OCI-LY7 (cell line): ENCODE measurements around the gene RCCD1. TPM values are rescaled to one million over a fixed set of nuclear protein-coding genes. Genes with fewer than 3 reads are reported as not detected.
"Not testable (repeated sequence)": the region's sequence is repeated elsewhere in the genome, so short reads cannot be mapped to it uniquely, and the experiment has no call there.

ENCODE experiments used
- BruUV-seq: library from RNA; stranded (reverse); fragments of 400-500 nt; replicated peaks from 2 replicates; lab custom pipeline; 2021; lab: Mats Ljungman, UMichigan
- CTCF ChIA-PET: fragments of 300-600 bp; sonication (Branson Sonifier 250); formaldehyde crosslinking; loops from one replicate; lab custom pipeline; 2022; ENCODE audit warnings: antibody characterized with exemption; ENCODE audit not compliant: unreplicated experiment; lab: Charles Lee
- POLR2A ChIA-PET: fragments of 300-600 bp; sonication (Branson Sonifier 250); formaldehyde crosslinking; loops from one replicate; lab custom pipeline; 2022; ENCODE audit warnings: antibody characterized with exemption; lab: Charles Lee
- DNase-seq: peaks from one replicate; pipeline ENCODE4 v3.0.0-alpha.2; 2015; ENCODE audit warnings: low spot score
- H2AFZ ChIP-seq: fragments of 200-600 bp; sonication (generic), shearing (Covaris generic); 2 replicates; pipeline ENCODE4 v1.6.1; 2014; ENCODE audit warnings: mild to moderate bottlenecking, antibody characterized with exemption, low read length, moderate library complexity
- H3K27ac ChIP-seq: fragments of 200-600 bp; sonication (generic); 2 replicates; pipeline ENCODE4 v1.5.1; 2014; ENCODE audit warnings: mixed run types, low read depth, mild to moderate bottlenecking, moderate library complexity, low read length, inconsistent platforms; ENCODE audit not compliant: poor library complexity, severe bottlenecking
- H3K36me3 ChIP-seq: fragments of 200-600 bp; sonication (generic); 2 replicates; pipeline ENCODE4 v1.6.1; 2014; ENCODE audit warnings: mild to moderate bottlenecking, antibody characterized with exemption, low read length, moderate library complexity, mixed read lengths; ENCODE audit not compliant: insufficient read depth
- H3K4me1 ChIP-seq: fragments of 200-600 bp; sonication (generic); 2 replicates; pipeline ENCODE4 v1.5.1; 2014; ENCODE audit warnings: mild to moderate bottlenecking, low read length; ENCODE audit not compliant: insufficient read depth, poor library complexity, severe bottlenecking
- H3K4me2 ChIP-seq: fragments of 200-600 bp; sonication (generic); 2 replicates; pipeline ENCODE4 v1.6.1; 2014; ENCODE audit warnings: mild to moderate bottlenecking, low read length
- H3K4me3 ChIP-seq: fragments of 200-600 bp; sonication (generic); 2 replicates; pipeline ENCODE4 v1.5.1; 2014; ENCODE audit warnings: mild to moderate bottlenecking, low read depth, low read length; ENCODE audit not compliant: poor library complexity, severe bottlenecking
- H3K79me2 ChIP-seq: fragments of 200-600 bp; sonication (generic); 2 replicates; pipeline ENCODE4 v1.6.1; 2016; ENCODE audit warnings: low read depth, mild to moderate bottlenecking, low read length, moderate library complexity, mixed read lengths; ENCODE audit not compliant: insufficient read depth
- H3K9me2 ChIP-seq: fragments of 200-600 bp; sonication (generic); 2 replicates; pipeline ENCODE4 v1.6.1; 2016; ENCODE audit warnings: mild to moderate bottlenecking, low read length, mixed read lengths; ENCODE audit not compliant: insufficient read depth
- H3K9me3 ChIP-seq: fragments of 200-600 bp; sonication (generic); 2 replicates; pipeline ENCODE4 v1.6.1; 2014; ENCODE audit warnings: mild to moderate bottlenecking, mixed run types, low read length, mixed read lengths
- H4K20me1 ChIP-seq: fragments of 200-600 bp; sonication (generic); 2 replicates; pipeline ENCODE4 v1.6.1; 2014; ENCODE audit warnings: mild to moderate bottlenecking, antibody characterized with exemption, low read length, moderate library complexity, mixed read lengths; ENCODE audit not compliant: insufficient read depth
- CTCF ChIP-seq: fragments of 200-600 bp; sonication (generic); conservative IDR thresholded peaks from 2 replicates; pipeline ENCODE4 v1.5.1; 2014; ENCODE audit warnings: mild to moderate bottlenecking, antibody characterized with exemption, low read length, moderate library complexity, mixed read lengths
- EZH2phosphoT487 ChIP-seq: fragments of 200-600 bp; sonication (generic); IDR thresholded peaks from 2 replicates; pipeline ENCODE4 v1.6.1; 2018; ENCODE audit warnings: low read depth, borderline replicate concordance, mild to moderate bottlenecking, mixed run types, antibody characterized with exemption, low read length, moderate library complexity, mixed read lengths
- intact Hi-C: fragments of 100-400 bp; cut with micrococcal nuclease; formaldehyde crosslinking; loops from one replicate; pipeline ENCODE4 v1.10.0; 2022; ENCODE audit not compliant: unreplicated experiment
- total RNA-seq, 2 experiments: library from RNA; depleted of rRNA in 1 of 2; stranded (reverse); fragments of >200 nt in 1 of 2; shearing (Covaris generic) in 1 of 2; gene quantifications; 2 replicates each; pipeline ENCODE4 v1.2.3, GENCODE V29; 2014 to 2022

Gene RCCD1
- total RNA-seq, 2 experiments from 2014 or later = 77.7 to 84.5 TPM

- no peaks in the 10 kb centered on the region for H3K9me2 ChIP-seq
- H4K20me1 ChIP-seq = no peaks in the 10 kb centered on the region
- H3K36me3 ChIP-seq = no peaks in the 10 kb centered on the region
- no peak for DNase-seq
- peaks cover 7% of the 10 kb centered on the region; the same call in 1 of the 2 replicates for H3K79me2 ChIP-seq
- no peak overlapping the region for H3K4me2 ChIP-seq
- BruUV-seq = no TSS peak
- ChIA-PET CTCF (no interaction called here), POLR2A (no interaction called here)
- no peak overlapping the region for H3K4me3 ChIP-seq
- TF ChIP-seq CTCF (no peak), EZH2phosphoT487 (no peak)
- no peaks in the 10 kb centered on the region for H3K9me3 ChIP-seq
- intact Hi-C loops = no loop called here
- H3K27ac ChIP-seq = no peak overlapping the region
- H3K4me1 ChIP-seq = peaks cover 14% of the 10 kb centered on the region
- no peak overlapping the region for H2AFZ ChIP-seq
Observed at GRCh38 chr15:90924375-90924774, 30.3 kb upstream of the RCCD1 start.

- DNase-seq, H4K20me1 ChIP-seq, H3K9me3 ChIP-seq, H3K4me2 ChIP-seq, CTCF ChIA-PET, H3K9me2 ChIP-seq, H3K36me3 ChIP-seq, H2AFZ ChIP-seq, intact Hi-C loops, BruUV-seq, H3K4me3 ChIP-seq, H3K27ac ChIP-seq: not testable (repeated sequence)
- Histone ChIP-seq H3K79me2 (peaks cover 17% of the 10 kb centered on the region; the same call in 1 of the 2 replicates), H3K4me1 (peaks cover 25% of the 10 kb centered on the region)
- POLR2A ChIA-PET = interaction anchor here (0.6 kb wide), 1 partner anchor 458 kb away, joined by 8 read pairs; no protein-coding TSS in a partner anchor
Observed at GRCh38 chr15:90926766-90927165, 27.9 kb upstream of the RCCD1 start.

GRCh38 chr15:90928106-90928505 is 26.6 kb upstream of the RCCD1 start:
- H3K27ac ChIP-seq, H3K4me3 ChIP-seq, H3K9me3 ChIP-seq, H3K36me3 ChIP-seq, H2AFZ ChIP-seq, H3K9me2 ChIP-seq, BruUV-seq, DNase-seq, H4K20me1 ChIP-seq, intact Hi-C loops, CTCF ChIA-PET: not testable (repeated sequence)
- Histone ChIP-seq H3K4me1 (peaks cover 32% of the 10 kb centered on the region), H3K4me2 (peak overlapping the region; percentile 87; the same call in 1 of the 2 replicates), H3K79me2 (peaks cover 17% of the 10 kb centered on the region; the same call in 1 of the 2 replicates)
- POLR2A ChIA-PET = interaction anchor here (0.6 kb wide), 1 partner anchor 31 kb away, joined by 3 read pairs; no protein-coding TSS in a partner anchor
